COR-L47 (cell line): ENCODE results near the gene ATP6V0C.

Experiments
- DNase-seq: peaks from one replicate; lab custom pipeline; 2025; lab: John Stamatoyannopoulos, UW

ATP6V0C gene

DNA sequence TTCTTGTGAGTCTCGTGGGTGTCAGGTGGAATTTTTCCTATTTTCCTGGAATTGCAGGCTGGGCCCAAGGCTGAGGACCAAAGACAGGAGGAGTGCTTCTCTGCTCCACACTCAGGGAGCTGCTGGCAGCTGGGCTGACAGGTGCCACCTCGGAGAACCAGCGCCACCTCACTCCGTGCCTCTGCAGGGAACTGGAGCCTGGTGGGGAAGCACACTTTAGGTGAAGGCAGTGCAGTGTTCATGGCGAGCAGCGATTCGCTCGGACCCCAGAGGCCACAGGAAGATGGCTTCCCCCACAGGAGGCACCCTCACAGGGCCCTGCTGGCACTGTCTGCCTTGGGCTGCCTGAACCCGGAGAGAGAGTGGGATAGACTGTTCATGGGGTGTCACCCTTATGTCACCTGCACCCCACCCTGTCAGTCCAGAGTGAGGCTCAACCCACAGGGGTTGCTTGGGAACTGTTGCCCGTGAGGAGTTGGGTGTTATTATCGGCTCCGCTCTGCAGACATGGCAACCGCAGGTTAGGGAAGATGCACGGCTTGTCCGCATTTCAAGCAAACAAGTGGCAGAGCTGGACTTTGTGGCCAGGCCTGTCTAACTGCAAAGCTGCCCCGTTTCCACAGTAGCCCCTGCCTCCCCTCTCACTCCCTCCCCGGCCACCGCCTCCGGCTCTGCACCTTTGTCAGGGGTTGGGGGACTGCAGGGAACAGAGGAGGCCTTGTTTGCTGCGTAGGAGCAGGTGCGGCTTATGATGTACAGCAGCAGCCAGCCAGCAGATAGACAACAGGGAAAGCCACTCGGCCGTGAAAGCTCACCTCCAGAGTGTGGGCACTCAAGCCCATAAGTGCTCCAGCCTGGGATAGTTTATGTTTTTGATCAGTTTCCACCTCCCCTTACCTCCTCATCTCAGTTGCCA lies 23.3 kb upstream of the ATP6V0C start:
- no peak for DNase-seq

DNA sequence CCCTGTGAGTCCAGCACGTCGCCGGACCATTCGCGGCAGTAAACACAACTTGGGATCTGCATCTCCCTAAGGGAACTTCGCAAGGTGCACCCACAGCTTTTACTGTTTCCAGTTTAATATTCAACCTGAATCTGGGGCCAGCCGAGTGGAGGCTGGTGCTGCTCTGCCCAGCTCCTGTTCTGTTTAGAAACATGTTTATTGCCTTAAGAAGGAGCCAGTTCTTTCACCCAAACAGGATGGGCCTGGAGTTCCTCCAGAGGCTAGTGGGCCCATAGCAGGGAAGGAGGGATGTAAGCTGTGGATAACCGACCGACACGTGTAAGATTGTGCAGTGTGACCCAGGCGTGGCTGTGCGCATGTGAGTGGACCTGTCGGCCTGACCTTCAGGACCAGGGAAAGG lies 21.5 kb upstream of the ATP6V0C start:
- DNase-seq: no peak

DNA sequence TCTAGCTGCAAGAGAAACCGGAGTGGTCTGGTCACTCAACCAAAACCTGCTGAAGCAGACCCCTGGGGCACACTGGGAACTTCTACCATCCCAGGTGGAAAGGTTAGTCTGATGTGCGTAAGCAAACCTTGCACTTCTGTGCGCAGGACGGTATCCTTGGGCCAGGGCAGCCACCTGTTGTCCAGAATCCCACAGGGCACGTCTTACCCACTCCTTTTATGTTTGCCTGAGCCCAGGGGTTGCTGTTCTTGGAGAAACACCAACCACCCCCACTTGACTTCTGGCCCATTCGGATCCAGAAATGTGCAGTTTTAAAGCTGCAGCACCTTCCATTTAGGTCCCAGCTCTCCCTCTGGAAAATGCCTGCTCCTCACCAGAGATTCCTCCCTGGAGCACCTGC lies 20.1 kb upstream of the ATP6V0C start:
- no peak for DNase-seq

DNA sequence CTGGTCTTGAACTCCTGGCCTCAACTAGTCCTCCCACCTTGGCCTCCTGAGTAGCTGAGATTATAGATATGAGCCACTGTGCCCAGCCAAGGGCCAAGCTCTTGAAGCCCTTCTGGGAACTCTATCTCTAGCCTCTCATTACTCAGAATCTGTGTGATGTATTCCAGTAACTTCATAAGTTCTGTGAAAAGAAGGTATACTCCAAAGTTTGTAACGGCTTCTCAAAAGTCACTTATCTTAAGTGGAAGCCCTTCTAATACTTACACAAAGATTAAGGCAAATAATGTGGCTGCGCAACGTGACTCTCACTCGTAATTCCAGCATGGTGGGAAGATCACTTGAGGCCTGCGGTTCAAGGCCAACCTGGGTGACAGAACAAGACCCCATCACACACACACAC lies 19.1 kb upstream of the ATP6V0C start:
- no peak for DNase-seq

DNA sequence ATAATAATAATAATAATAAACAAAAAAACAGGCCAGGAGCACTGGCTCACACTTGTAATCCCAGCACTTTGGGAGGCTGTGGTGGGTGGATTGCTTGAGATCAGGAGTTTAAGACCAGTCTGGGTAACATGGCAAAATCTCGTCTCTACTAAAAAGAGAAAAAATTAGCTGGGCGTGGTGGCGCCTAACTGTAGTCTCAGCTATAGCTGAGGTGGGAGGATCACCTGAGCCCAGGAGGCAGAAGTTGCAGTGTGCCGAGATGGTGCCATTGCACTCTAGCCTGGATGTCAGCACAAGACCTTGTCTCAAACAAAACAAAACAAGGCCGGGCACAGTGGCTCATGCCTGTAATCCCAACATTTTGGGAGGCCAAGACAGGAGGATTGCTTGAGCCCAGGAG lies 18.7 kb upstream of the ATP6V0C start:
- no peak for DNase-seq

DNA sequence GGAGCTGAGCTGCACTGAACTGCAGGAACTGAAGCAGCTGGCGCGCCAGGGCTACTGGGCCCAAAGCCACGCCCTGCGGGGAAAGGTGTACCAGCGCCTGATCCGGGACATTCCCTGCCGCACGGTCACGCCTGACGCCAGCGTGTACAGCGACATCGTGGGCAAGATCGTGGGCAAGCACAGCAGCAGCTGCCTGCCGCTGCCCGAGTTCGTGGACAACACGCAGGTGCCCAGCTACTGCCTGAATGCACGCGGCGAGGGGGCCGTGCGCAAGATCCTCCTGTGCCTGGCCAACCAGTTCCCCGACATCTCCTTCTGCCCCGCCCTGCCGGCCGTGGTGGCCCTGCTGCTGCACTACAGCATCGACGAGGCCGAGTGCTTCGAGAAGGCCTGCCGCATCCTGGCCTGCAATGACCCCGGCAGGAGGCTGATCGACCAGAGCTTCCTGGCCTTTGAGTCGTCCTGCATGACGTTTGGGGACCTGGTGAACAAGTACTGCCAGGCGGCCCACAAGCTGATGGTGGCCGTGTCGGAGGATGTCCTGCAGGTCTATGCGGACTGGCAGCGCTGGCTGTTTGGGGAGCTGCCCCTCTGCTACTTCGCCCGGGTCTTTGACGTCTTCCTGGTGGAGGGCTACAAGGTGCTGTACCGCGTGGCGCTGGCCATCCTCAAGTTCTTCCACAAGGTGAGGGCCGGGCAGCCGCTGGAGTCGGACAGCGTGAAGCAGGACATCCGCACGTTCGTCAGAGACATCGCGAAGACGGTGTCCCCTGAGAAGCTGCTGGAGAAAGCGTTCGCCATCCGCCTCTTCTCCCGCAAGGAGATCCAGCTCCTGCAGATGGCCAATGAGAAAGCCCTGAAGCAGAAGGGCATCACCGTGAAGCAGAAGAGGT lies 17.3 kb upstream of the ATP6V0C start:
- DNase-seq: no peak

DNA sequence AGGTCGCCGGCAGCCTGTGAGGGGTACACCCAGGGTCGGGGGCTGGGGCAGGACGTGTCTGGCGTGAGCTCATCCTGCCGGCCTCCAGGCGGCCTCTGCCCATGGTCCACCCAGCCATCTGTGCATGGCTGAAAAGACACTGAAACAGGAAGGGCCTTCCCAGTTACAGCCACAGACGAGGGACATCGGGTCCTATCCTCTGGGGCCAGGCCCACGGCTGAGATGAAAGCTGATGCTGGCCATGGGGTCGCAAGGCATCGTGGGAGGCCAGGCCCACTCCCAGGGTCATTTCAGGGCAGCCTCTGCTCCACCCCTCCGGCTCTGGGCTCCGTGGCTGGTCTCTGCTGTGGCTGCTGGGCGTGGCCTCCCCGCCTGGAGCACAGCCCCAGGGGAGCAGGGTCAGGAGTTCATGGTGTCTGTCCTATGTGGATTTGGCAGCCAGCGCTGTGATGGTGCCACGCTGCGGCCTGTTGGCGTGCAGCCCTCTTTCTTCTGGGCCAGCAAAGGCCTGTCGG lies 16.6 kb upstream of the ATP6V0C start:
- no peak for DNase-seq

DNA sequence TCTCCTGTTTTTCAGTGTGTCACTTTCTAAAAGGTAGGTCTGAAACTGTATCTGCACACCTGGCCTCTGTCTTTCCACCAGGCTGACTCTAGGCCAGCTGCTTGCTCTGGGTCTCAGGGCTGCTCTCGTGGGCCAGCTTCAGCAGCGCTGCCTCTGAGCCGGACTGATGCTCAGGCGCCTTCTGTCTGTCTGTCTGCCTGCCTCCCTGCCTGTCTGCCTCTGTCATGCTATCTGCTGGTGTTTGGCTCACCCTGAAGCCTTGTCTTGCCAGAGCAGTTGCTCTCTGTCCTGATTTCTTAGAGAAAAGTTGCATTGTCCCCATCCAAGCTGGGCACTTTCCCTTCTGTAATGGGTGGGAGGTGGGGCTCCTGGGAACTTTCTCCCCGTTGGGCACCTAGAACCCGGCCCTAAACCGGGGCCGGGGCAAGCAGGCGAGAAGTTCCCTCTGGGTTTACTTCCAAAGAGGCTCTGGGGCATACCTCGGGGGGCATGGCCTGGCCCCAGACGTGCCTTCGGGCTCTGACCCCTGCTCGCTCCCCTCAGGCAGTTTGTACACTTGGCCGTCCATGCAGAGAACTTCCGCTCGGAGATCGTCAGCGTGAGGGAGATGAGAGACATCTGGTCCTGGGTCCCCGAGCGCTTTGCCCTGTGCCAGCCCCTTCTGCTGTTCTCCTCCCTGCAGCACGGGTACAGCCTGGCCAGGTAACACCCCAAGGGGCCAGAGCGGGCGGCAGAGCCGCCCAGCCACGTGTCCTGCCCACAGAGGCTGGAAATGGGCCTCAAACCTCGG lies 15.9 kb upstream of the ATP6V0C start:
- DNase-seq: no peak

DNA sequence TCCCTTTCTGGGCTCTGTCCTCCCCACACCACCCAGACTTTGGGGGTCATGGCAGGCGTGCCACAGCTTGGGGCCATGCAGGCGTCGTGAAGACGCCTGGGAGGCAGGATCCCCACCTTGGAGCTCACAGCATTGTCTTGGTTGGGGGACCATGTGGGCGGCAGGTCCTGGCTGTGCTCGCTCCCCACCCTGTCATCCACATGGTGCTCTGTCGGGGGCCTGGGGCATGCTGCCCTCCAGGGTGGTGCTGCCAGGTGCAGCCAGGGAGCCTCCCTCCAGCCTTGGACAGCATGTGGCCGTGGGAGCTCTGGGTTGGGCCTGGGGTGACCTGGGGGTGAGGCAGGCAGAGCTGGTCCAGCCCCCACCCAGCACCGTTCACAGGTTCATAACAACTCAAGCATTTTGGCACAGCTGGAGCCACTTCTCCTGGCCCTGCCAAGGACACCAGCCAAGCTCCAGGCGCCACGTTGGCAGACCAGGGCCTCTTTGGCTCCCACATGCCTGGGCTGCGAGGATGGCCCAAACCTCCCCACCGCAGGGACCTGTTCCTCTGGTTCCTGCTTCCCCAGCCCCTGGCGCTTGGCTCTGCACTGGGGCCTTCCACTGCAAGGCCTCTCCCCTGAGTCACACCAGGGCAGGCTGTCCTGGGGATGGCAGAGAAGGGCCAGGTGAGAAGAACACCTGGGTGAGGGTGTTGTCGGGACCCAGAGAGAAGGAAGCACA lies 15.1 kb upstream of the ATP6V0C start:
- DNase-seq: no peak

DNA sequence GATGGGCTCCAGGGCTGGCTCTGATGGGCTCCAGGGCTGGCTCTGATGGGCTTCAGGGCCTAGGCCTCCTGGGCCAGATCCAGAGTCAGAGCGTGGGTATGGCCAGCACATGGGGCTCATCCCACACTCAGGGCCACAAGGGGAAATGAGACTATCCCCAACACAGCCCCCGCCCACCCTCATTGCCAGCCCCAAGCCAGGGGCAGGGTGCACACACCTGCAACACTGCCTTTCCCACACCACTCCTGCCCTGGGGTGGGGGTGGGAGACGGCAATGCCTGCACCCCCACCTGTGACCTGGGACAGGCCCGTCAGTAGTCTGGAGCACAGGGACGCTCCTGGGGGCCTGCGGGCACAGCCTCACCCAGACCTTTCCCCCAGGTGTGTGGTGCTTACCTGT lies 14.3 kb upstream of the ATP6V0C start:
- DNase-seq: no peak

DNA sequence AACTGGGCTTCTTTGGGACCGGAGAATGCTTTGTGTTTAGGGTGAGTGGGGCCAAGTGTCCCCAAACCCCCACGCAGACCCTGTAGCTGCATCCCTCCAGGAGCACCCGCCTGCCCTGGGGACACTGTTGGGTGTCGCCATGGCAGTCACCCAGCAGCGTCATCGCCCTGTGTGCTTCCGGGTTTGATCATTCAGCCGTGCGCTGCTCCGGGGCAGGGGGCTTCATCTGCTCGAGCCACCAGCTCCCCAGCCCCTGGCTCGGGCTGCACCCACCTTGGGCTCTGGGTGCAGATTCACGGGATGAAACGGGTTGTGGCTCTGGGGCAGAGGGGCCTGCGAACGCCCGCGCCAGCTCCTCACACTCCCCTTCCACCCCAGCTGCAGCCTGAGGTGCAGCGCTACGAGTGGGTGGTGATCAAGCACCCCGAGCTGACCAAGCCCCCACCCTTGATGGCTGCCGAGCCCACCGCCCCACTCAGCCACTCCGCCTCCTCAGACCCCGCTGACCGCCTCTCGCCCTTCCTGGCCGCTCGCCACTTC lies 13.8 kb upstream of the ATP6V0C start:
- DNase-seq: no peak

DNA sequence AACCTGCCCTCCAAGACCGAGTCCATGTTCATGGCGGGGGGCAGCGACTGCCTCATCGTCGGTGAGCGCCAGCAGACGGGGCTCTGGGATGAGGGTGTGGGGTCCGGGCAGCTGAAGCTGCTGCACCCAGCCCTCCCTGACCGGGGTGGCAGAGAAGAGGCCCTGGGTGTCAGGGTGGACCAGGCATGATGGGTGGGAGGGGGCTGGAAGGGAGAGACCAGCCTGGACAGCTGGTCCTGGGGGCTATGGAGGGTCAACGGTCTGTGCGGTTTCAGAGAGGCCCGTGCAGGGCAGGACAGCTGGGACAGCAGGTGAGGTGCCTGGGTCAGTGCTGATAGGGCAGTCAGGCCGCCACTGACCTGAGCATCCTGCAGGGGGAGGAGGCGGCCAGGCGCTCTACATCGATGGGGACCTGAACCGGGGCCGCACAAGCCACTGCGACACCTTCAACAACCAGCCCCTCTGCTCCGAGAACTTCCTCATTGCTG lies 13.3 kb upstream of the ATP6V0C start:
- DNase-seq: no peak

DNA sequence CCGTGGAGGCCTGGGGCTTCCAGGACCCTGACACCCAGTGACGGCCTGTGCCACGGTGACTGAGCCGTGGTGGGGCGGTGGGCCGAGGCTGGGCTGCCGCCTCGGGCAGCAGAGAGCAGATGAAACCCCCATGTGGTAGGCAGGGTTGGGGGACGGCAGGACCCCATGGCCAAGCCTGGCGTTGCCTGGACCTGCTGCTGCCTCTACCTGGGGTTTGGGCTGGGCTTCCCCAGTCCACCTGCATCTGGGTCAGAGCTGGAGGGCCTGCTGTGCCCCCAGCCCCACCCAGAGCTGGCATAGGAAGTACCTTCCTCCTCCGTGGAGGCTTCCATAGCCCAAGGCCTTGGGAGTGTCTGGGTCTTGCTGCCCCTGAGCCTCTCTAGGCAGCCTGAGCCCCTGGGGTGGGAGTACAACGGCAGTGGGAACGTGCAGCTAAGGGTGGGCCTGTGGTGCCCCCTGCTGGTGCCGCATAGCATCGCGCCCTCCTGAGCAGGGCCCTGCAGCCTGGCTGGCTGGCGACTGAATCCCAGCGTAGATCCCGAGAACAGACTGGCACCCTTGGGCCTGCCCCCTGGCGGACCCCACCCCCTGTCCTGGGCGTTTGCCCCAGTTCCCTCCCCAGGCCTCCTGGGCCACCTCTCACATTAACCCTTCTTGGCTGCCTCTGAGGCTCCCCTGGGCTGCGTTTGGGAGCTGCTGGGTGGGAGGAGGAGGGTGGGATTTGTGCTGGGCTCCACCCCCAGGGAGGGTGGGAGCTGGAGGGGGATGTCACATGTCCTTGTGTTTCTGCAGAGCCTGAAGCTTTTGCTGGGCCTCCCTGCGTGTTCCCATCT lies 12.6 kb upstream of the ATP6V0C start:
- peak; percentile 69 for DNase-seq

DNA sequence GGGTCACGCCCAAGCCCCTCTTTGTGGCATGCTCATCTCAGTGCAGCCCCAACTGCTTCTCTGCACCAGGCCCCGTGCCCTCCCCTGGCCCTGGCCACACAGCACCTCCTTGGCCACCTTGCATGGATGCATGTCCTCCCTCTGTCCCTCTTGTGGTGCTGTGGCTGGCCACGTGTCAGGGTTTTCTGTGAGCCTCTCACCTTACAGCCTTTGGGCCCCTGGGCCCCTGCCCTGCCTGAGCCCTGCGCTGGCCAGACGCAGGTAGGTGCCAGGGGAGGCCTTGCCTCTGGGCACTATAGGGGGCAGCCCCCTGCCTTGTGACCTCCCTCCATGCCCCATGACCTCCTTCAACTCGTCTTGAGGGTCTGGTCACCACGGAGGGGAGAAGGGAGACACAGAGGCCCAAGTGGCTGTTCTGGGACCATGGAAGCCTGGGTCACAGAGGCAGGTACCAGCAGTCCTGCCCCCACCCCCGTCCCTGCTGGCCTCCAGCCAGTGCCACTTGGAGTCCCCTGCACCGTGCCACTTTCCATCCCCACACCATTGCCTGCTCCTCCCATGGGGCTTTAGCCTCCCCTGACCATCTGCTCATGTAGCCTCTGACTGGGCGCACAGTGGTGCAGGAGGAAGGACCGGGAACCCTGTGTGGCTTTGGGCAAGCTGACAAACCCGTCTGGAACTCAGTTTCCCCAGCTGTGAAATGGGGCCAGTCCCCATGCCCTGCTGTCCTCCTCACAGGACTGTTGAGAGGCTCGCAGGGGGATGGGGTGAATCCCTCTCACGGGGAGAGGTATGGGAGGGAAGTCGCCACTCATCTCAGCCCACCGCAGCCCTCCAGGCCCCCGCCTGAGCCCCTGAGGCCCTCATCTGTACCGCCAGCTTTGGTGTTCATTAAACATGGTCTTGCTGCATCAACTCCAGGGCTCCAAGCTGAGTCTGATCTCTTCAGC lies 11.5 kb upstream of the ATP6V0C start:
- no peak for DNase-seq

DNA sequence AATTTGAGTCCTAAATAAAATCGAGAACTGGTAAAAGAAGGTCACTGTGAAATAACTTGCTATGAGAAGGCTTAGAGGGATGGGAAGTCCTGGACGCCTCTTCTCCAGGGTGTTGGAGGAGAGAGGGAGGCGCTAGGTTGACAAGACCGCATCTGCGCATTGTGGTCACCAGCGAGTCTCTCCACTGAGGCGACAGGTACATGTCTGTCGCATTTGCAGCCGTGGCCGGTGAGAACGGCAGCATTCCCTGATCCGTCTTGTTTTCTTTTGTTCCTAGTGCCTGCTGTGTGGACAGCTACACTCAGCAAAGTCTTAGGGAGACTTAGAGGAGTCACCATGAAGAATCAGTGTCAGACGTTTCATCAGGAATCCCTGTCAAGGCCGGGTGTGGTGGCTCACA lies 8.1 kb upstream of the ATP6V0C start:
- no peak for DNase-seq

DNA sequence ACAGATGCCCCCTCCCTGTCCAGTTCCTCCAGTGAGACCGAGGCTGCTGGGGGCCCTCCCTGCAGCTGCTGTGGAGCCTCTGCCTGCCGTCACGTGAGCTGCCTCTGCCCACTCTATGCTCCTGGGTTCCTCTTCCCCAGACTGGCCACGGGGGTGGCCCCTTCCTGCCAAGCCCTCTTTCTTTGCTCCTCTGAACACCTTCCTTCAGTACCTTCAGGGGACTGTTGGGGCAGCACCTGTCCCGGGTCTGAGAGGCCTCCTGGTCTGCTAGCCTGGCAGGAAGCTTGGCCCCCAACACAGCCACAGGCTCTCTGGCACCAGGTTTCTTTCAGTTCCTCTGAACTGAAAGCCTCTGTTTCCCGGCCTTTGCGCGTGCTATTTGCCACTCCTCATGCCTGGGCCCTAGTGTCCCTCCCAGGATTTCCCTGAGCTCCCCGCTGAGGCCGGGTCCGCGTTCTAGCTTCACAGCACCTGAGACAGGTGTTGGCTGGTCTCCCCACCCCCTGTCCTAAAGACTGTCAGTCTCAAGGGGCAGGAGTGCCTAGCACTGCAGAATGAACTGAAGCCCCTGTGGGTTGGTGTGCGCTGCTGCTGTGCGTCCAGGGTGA lies 6.6 kb upstream of the ATP6V0C start:
- DNase-seq: no peak

DNA sequence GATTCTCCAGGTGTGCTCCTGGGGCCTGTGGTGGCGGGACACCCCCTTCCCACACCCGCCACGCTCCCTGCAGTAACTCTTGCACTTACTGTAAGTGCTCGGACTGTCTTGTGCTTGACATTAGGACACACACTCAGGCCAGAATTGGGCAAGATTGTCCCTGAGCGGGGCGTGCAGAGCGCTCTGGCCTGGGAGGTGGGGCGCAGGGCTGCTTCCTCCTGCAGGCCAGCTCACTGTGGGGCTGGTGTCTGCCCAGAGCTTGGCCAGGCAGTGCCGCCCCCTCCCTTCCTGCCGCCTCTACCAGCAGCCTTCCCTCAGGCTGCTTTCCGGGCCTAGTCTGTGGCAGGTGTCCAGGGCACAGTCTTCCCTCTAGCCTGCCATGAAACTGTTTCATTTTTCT lies 6.1 kb upstream of the ATP6V0C start:
- no peak for DNase-seq

DNA sequence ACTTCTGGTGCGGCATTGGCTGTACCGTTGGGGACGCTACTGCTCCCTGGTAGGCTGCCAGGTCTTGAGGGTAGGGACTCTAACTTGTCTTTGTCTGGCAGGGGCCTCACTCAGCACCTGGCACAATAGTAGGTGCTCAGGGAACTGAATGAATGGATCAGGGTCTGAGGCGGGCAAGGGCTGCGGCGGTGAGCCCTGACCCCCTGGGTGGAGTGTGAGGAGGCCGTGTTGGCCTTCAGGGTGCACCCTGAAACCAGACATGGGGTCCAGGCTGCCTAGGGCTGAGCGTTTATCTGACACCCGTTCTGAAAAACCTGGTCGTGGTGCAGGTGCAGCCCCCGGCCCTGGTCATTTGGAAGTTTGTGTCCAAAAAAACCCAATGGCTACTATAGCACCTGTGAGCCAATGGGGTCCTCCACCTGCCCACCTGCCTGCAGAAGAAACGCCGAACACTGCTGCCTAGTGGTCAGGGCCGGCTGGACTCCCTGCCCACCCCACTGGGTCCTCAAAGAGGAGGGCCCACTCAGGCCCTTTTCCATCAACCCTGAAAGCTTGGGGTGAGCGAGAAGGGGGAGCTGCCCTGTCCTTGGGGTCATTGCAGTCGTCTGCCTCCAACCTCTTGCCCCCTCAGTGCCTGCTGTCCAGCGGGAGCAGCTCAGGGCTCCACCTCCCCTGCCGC lies 4.9 kb upstream of the ATP6V0C start:
- DNase-seq: no peak
